GM12878 (cell line): Measurements from ENCODE around the gene FOXP4. TPM values are rescaled to one million over a fixed set of nuclear protein-coding genes. Genes with fewer than 3 reads are reported as not detected.

Experiments used
- ATAC-seq: fragments of 200-7000 bp; cut with Tn5 transposase; 3 replicates; pipeline ENCODE4 v1.9.1; 2020; ENCODE audit warnings: mild to moderate bottlenecking, moderate library complexity
- BruUV-seq: library from RNA; stranded (reverse); fragments of 400-500 nt; replicated peaks from 2 replicates; lab custom pipeline; 2021; lab: Mats Ljungman, UMichigan
- CTCF ChIA-PET: fragments of 300-600 bp; sonication (Branson Sonifier 250); formaldehyde crosslinking; extraction: SDS; loops from one replicate; lab custom pipeline; 2021; ENCODE audit warnings: inconsistent platforms; lab: Yijun Ruan, JAX
- POLR2A ChIA-PET: fragments of 350-600 bp; formaldehyde crosslinking; extraction: SDS; loops from one replicate; lab custom pipeline; 2021; ENCODE audit warnings: inconsistent platforms; lab: Charles Lee
- RAD21 ChIA-PET: fragments of 300-600 bp; sonication (Branson Sonifier 250); formaldehyde crosslinking; loops from one replicate; lab custom pipeline; 2023; ENCODE audit warnings: antibody characterized with exemption; ENCODE audit not compliant: unreplicated experiment; lab: Charles Lee
- SMC1A ChIA-PET: fragments of 300-600 bp; sonication (Branson Sonifier 250); formaldehyde crosslinking; loops from one replicate; lab custom pipeline; 2023; ENCODE audit not compliant: unreplicated experiment, uncharacterized antibody; lab: Charles Lee
- DNase-seq: peaks from one replicate; pipeline ENCODE4 v3.0.0-alpha.2; 2011; ENCODE audit warnings: low read depth, low spot score
- FAIRE-seq: peaks from 3 replicates; lab custom pipeline; 2011; peaks lifted over from hg19 to GRCh38; lab: Jason Lieb, UNC
- H2AFZ ChIP-seq: 2 replicates; pipeline ENCODE4 v1.6.0; 2011; ENCODE audit warnings: low read depth, low read length, control low read depth; ENCODE audit not compliant: control insufficient read depth
- H3K27ac ChIP-seq: 2 replicates; pipeline ENCODE4 v1.5.1; 2011; ENCODE audit warnings: control low read depth; ENCODE audit not compliant: control insufficient read depth, insufficient read depth
- H3K27me3 ChIP-seq, 2 experiments: replicated peaks in 1 of 2; 2 replicates each; pipeline versions ENCODE4 v1.6.0 to v1.6.1; 2011; ENCODE audit warnings: low read length in 1 of 2; ENCODE audit not compliant: control insufficient read depth in 2 of 2, insufficient read depth in 2 of 2
- H3K36me3 ChIP-seq, 2 experiments: 2 replicates each; pipeline ENCODE4 v1.5.1; 2011; ENCODE audit warnings: low read length in 1 of 2; ENCODE audit not compliant: control insufficient read depth in 2 of 2, insufficient read depth in 2 of 2
- H3K4me1 ChIP-seq: 2 replicates; pipeline ENCODE4 v1.6.1; 2011; ENCODE audit warnings: mild to moderate bottlenecking, low read length, moderate library complexity, mixed read lengths; ENCODE audit not compliant: control insufficient read depth, insufficient read depth
- H3K4me2 ChIP-seq: 2 replicates; pipeline ENCODE4 v1.6.0; 2011; ENCODE audit warnings: control low read depth; ENCODE audit not compliant: control insufficient read depth, insufficient read depth
- H3K4me3 ChIP-seq: fragments of 200-600 bp; sonication (generic); 2 replicates; pipeline ENCODE4 v1.5.1; 2016
- H3K79me2 ChIP-seq: 2 replicates; pipeline ENCODE4 v1.6.0; 2011; ENCODE audit warnings: low read length; ENCODE audit not compliant: control insufficient read depth, insufficient read depth
- H3K9ac ChIP-seq: 2 replicates; pipeline ENCODE4 v1.8.0; 2011; ENCODE audit warnings: low read length, control low read depth, mixed read lengths; ENCODE audit not compliant: control insufficient read depth, insufficient read depth
- H3K9me3 ChIP-seq: replicated peaks from 3 replicates; pipeline ENCODE4 v1.5.1; 2011; ENCODE audit warnings: mild to moderate bottlenecking, low read length; ENCODE audit not compliant: control insufficient read depth, insufficient read depth
- H4K20me1 ChIP-seq: 2 replicates; pipeline ENCODE4 v1.6.0; 2011; ENCODE audit not compliant: control insufficient read depth, insufficient read depth
- ATF7 ChIP-seq: fragments of 450-650 bp; IDR thresholded peaks from 2 replicates; pipeline ENCODE4 v1.6.1; 2016; ENCODE audit warnings: low read depth, mild to moderate bottlenecking
- CUX1 ChIP-seq: IDR thresholded peaks from 2 replicates; pipeline ENCODE4 v1.6.1; 2012; ENCODE audit warnings: improper control_type of control experiment, low read depth, low read length; ENCODE audit not compliant: insufficient replicate concordance
- EZH2 ChIP-seq: IDR thresholded peaks from 2 replicates; pipeline ENCODE4 v1.6.1; 2012; ENCODE audit warnings: low read depth, mild to moderate bottlenecking, control low read depth, inconsistent platforms, low read length, borderline replicate concordance; ENCODE audit not compliant: control insufficient read depth
- HSF1 ChIP-seq: fragments of 150-350 bp; IDR thresholded peaks from 2 replicates; pipeline ENCODE4 v1.6.1; 2014; ENCODE audit warnings: mild to moderate bottlenecking, low read depth, low read length
- NFIC ChIP-seq: IDR thresholded peaks from 2 replicates; pipeline ENCODE4 v1.6.1; 2012; ENCODE audit warnings: low read depth, mild to moderate bottlenecking, inconsistent platforms, low read length, moderate library complexity
- TBL1XR1 ChIP-seq: IDR thresholded peaks from 2 replicates; pipeline ENCODE4 v1.6.1; 2012; ENCODE audit warnings: low read depth, low read length, improper control_type of control experiment
- ZNF207 ChIP-seq: fragments of 450-650 bp; IDR thresholded peaks from 2 replicates; pipeline ENCODE4 v1.6.1; 2014; ENCODE audit warnings: antibody characterized with exemption, mild to moderate bottlenecking, borderline replicate concordance
- WGBS: methylation state at CpG from one replicate; pipeline ENCODE4 v1.1.6; 2016; ENCODE audit warnings: low lambda C conversion rate; ENCODE audit not compliant: insufficient replicate concordance, insufficient coverage; ENCODE audit errors: missing lambda C conversion rate; 5-methylcytosine and 5-hydroxymethylcytosine counted together
- in situ Hi-C: fragments of 300-500 bp; cut with MboI; formaldehyde crosslinking; loops from 9 replicates; pipeline ENCODE4 v1.14.3; 2018; ENCODE audit warnings: mixed read lengths
- intact Hi-C: fragments of 100-400 bp; cut with micrococcal nuclease; formaldehyde crosslinking; loops from one replicate; pipeline ENCODE4 v1.14.2; 2022; ENCODE audit not compliant: unreplicated experiment
- polyA plus RNA-seq, 11 experiments: library from polyadenylated mRNA; depleted of rRNA in 4 of 11; unstranded in 6 of 11; stranded (reverse) in 5 of 11; fragments of >200 nt; fragmentation: Nextera tagmentation in 4 of 11; fragmentation: Illumina TruSeq in 1 of 11; extraction: Ambion mirVana in 4 of 11; extraction: Trizol in 1 of 11; gene quantifications; 1 replicate in 1 of 11; 2 replicates in 10 of 11; pipeline versions ENCODE4 v1.2.1 to v1.2.3, GENCODE V29; 2011 to 2016; ENCODE audit warnings: inconsistent platforms in 2 of 11, missing spikeins in 2 of 11, low read depth in 1 of 11
- total RNA-seq, 4 experiments: library from RNA; depleted of rRNA in 3 of 4; stranded (reverse); fragments of >200 nt in 3 of 4; fragmentation: Illumina TruSeq in 1 of 4; extraction: Trizol in 1 of 4; gene quantifications; 2 replicates each; pipeline versions ENCODE4 v1.2.1 to v1.2.3, GENCODE V29; 2013 to 2021

FOXP4 gene
- total and polyA plus RNA-seq, 10 of the 15 experiments (the other 5 are each of a cell fraction or from before 2014, with no cell fraction given) = 0.31 to 46.1 (median 2.3) TPM

GRCh38 chr6:41497994-41498393 is 48.2 kb upstream of the FOXP4 start (continued):
- TF ChIP-seq HSF1 (no peak), NFIC (no peak), TBL1XR1 (no peak), ATF7 (no peak)
- TF ChIP-seq, all 136 proteins: peak for 0

GRCh38 chr6:41498968-41499599 is 47.1 kb upstream of the FOXP4 start:
- POLR2A ChIA-PET = no interaction called here
- H3K4me1 ChIP-seq = peaks cover 4% of the 10 kb centered on the region; the same call in 1 of the 2 replicates
- no peaks in the 10 kb centered on the region for H3K36me3 ChIP-seq
- no peak overlapping the region for H3K9ac ChIP-seq
- CTCF ChIA-PET = interaction anchor here (1.2 kb wide), 1 partner anchor 13 kb away, joined by 3 read pairs; no protein-coding TSS in a partner anchor
- no peak overlapping the region for H3K4me3 ChIP-seq
- no peak overlapping the region for H3K4me2 ChIP-seq
- peaks cover 0 to under 1% of the 10 kb centered on the region in 2 experiments; a peak in 1 of 4 replicates for H3K27me3 ChIP-seq
- TF ChIP-seq EZH2 = no peak
- no peak for TF ChIP-seq ZNF207
- TF ChIP-seq CUX1 = no peak
- TF ChIP-seq, all 136 proteins: peak for 0
- Histone ChIP-seq H3K9me3 (no peaks in the 10 kb centered on the region), H3K79me2 (no peaks in the 10 kb centered on the region), H3K27ac (no peak overlapping the region), H2AFZ (no peak overlapping the region), H4K20me1 (no peaks in the 10 kb centered on the region)
- ChIA-PET SMC1A (interaction anchor here (1.9 to 2.0 kb wide), 2 partner anchors 10 to 35 kb away, joined by 5 read pairs; no protein-coding TSS in a partner anchor), RAD21 (interaction anchor here (0.7 to 1.6 kb wide), 2 partner anchors 10 to 30 kb away, joined by 3 read pairs; no protein-coding TSS in a partner anchor)
- ATAC-seq = no peak
- 68% methylated on average over 6 of the region's 6 CpGs for WGBS
- no TSS peak for BruUV-seq
- DNase-seq = no peak
- intact Hi-C loops (no loop called here), in situ Hi-C loops (no loop called here)
- no peak for FAIRE-seq
